Stimulated activated naive CD4-positive, alpha-beta T cell treated with Interleukin-2 at 50 U/mL for 16 hours (primary cell): ENCODE measurements around the gene BEND5.

Experiments used
- DNase-seq: peaks from one replicate; lab custom pipeline; 2025; lab: John Stamatoyannopoulos, UW

Gene BEND5

GRCh38 chr1:48679859-48680258, 96.8 kb downstream of the BEND5 start:
- DNase-seq, result no peak

DNA sequence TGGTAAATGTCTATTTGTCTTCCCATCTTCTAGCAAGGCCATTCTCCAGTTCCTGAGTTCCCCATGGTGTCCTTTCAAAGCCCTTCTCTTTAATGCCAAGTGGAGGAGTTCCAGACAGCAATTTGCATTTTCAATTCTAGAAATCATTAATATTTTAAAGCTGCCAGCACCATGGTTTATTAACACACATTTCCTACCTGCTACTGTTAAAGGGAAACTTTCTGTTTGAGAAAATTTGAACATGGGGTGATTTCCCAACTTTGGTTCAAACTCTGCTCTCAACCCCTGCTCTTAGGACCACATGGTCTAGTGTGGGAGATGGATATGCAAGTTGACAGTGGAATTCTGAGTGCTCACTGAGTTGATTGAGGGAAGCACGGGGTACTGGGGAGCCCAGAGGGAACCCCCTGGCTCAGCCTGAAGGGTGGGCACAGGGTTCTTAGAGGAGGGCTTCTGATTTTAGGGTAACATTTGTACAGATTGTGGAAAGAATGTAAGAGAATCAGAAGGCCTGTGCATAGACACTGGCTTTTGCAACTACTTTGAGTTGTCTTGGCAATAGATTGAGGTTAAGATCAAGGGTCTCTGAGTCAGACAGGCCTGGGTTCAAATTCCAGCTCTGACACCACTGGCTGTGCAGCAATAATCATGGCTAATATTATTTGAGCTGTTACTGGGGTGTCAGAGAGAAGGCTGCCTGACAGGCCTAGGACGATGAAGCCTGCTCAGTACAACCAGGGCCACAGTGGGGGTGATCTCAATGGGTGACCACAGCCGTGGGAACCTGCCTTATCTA, 97.8 kb downstream of the BEND5 start:
- DNase-seq, result no peak
